ENCODE results near the gene UBALD1.

- no peak for TF ChIP-seq CTCF (IDR thresholded peaks at IDR 0.05)
- no peak for TF ChIP-seq EZH2 (IDR thresholded peaks at IDR 0.05)
- TF ChIP-seq EZH2phosphoT487 (IDR thresholded peaks at IDR 0.05): no peak
These were observed 13.6 kb upstream of the UBALD1 start for GRCh38 chr16:4628283-4628682.
